Pons (tissue), 1 donor: ENCODE results near the gene TMF1.

Experiments used
- DNase-seq: peaks from one replicate; pipeline ENCODE4 v3.0.0-alpha.2; 2016; ENCODE audit warnings: low spot score

TMF1 gene, protein sequence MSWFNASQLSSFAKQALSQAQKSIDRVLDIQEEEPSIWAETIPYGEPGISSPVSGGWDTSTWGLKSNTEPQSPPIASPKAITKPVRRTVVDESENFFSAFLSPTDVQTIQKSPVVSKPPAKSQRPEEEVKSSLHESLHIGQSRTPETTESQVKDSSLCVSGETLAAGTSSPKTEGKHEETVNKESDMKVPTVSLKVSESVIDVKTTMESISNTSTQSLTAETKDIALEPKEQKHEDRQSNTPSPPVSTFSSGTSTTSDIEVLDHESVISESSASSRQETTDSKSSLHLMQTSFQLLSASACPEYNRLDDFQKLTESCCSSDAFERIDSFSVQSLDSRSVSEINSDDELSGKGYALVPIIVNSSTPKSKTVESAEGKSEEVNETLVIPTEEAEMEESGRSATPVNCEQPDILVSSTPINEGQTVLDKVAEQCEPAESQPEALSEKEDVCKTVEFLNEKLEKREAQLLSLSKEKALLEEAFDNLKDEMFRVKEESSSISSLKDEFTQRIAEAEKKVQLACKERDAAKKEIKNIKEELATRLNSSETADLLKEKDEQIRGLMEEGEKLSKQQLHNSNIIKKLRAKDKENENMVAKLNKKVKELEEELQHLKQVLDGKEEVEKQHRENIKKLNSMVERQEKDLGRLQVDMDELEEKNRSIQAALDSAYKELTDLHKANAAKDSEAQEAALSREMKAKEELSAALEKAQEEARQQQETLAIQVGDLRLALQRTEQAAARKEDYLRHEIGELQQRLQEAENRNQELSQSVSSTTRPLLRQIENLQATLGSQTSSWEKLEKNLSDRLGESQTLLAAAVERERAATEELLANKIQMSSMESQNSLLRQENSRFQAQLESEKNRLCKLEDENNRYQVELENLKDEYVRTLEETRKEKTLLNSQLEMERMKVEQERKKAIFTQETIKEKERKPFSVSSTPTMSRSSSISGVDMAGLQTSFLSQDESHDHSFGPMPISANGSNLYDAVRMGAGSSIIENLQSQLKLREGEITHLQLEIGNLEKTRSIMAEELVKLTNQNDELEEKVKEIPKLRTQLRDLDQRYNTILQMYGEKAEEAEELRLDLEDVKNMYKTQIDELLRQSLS

DNA sequence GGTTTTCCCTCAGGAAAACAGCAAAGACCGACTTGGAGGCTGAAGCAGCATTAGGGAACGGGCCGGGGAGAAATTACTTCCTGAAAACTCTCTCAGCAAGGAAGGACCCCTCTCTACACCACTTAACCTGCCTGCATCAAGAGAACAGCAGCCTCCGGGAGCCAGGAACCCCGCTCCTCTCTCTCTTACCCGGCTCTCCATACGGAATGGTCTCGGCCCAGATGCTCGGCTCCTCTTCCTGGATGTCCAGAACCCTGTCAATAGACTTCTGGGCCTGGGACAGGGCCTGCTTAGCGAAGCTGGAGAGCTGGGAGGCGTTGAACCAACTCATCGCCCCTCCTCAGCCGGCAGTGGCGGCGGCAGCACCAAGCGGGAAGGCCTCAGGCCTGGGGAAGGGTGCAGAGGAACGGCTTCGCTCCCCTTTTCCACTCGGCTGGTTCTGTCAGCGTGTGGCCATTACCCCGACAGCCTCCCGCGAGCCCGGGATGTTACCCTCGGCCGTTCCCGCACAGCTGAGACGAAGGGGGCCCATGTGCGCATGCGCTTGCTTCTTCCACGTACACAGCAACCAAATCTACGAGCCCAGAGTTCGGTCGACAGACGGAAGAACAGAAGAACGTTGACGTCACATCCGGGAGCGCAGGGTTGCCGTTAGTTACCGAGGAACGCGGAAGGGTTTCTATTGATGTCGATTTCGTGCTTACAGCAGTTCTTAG, at the start of gene TMF1:
TMF1 (minus strand) TSS at position 578 of the 716 bp plus-strand sequence; CDS start at position 331, 247 bp downstream.
- DNase-seq = peak; percentile 97

DNA sequence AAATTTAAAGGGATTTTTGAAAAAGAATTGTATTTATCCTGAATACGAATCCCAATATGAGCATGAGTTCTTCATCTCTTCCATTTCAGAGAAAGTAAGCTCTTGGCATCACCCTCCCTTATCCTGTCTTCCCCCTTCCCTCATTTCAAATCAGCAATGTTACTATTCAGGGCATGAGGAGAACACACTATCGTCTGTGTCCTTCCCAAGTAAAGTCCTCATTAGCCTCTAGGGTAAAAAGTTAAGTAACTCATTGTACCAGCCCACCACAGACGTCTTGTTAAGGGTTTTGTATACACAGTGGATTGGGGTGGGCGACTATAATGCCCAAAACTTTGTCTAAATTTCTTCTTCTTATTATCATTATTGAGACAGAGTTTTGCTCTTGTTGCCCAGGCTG, 47.4 kb upstream of the TMF1 start:
- no peak for DNase-seq

DNA sequence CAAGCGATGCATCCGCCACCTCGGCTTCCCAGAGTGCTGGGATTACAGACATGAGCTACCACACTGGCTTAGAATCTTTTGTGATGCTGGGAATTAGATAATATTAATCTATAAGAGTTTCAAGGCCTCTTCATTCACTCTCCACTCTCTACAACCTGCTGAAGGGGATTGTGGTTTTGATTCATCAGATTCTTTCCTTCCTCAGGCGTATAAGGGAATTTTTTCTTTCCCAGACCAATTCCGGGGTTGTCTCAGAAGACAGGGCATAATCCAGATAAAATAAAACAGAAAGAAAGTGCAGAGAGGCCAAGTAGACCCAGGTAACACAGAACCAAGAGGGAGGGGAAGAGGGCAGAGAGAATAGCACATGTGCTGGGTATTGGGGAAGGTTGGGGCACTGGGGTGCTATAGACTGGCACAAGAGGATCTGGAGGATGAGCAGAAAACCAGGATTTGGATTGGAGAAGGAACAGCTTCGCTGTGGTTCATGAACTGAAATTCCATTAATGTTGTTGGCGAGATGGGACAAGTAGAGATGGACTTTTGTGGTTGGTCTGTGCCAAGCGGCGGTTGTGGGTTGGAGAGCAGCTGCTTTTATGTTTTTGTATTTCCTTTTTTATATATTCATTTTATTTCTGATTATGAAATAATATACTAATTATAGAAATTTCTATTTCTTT, 45.4 kb upstream of the TMF1 start:
- DNase-seq = no peak

DNA sequence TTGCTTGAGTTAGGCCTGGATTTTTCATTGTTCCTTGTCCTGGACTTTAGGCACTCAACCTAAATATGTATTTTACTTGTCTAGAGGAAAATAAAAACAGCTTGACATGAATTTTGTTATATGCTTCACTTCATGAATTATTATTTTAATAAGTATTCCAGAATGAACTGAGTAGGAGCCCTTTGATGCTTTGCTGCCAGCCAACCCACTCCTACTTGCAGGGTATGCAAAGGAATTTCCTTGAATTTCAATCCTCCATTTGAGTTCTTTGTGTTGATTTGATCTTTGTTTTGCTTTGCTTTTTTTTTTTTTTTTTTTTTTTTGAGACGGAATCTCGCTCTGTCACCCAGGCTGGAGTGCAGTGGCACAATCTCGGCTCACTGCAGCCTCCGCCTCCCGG, 44.2 kb upstream of the TMF1 start:
- no peak for DNase-seq

DNA sequence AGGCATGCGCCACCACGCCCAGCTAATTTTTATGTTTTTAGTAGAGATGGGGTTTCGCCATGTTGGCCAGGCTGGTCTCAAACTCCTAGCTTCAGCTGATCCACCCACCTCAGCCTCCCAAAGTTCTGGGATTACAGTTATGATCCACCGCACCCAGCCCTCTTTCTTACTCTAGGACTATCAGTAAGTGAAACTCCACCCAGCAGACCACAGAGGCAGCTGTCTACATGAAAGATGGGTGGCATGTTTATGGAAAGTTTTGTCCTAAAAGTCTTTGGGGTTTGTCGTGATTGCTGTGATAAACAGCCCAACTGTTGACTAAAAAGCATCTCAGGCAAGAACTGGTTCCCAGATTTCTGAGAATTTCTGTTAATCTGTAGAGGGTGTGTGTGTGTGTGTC, 43.5 kb upstream of the TMF1 start:
- DNase-seq = no peak

DNA sequence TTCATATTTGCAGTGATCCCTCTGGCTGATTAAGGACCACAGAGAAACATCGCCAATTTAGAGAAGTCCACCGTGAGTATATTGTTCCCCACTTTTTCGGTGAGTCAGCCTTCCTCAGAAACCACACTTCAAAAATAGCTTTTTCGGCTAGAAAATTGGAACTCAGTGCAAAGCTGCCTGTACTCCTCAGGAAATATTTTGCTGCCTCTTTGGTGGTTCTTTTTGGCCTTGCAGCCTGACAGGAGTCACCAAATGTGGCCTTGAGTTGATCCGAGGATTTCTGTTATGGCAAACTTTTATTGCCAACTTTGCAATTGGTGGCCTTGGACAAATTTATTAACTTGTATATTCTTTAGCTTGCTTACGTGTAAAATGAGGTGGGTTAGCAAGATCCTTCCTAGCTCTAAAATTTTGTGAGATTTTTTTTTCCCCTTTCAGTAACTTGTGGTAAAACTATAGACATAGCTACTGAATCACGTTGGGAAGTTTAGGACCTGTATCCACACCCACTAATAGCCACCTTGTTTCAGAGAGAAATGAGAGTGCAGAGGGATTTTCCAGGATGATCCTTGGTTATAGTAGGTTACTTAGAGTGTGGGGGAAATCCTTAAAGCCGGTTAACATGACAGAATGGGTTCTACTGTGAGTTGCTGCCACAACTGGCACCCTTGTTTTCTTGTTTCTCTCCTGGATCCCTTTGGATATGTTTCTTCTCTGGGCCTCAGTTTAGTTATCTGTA, 42.5 kb upstream of the TMF1 start:
- peak; percentile 77 for DNase-seq

DNA sequence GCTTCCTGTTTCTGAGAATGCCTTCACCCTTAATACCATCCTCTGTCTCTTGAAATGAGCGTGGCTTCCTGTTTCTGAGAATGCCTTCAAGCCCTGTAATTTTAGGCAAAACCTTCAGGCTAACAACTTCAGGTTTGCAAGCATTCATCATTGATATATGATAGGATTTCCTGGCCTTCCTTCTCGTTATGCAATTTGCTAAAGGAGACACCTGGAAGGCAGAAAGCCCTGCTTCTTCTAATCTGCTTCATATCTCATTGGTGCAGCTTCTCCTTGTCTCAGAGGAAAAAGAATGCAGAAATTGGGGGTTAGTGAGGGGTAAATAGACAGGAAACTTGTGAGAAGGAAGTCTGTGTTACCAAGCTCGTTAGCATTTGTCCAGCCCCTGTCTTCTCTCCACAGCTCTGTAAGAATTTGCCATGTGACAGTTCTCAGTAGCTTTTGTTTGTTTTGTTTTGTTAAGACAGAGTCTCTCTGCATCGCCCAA, 39.9 kb upstream of the TMF1 start:
- DNase-seq = peak; percentile 96

DNA sequence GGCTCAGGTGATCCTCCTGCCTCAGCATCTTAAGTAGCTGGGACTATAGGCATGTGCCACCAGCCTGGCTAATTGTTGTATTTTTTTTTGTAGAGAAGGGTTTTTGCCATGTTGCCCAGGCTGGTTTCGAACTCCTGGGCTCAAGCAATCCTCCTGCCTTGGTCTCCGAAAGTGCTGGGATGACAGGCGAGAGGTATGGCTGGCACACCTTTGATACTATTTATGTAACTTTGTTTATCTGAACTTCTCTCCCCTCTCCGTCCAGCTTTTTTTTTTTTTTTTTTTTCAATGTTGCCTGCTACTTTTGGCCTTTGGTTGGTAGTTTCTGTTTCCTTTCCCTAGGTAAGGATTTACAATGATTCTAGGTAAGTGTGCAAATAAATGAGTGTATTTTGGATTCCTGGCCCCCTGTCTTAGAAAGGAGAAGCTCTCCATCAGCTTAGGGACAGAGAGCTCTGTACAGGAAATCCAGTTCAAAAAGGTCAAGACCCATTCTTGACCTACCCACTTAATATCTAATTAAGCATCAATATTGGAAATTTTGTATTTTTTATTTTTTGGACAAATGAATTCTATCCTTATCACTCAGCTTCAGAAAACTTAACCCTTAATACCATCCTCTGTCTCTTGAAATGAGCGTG, 39.4 kb upstream of the TMF1 start:
- no peak for DNase-seq

DNA sequence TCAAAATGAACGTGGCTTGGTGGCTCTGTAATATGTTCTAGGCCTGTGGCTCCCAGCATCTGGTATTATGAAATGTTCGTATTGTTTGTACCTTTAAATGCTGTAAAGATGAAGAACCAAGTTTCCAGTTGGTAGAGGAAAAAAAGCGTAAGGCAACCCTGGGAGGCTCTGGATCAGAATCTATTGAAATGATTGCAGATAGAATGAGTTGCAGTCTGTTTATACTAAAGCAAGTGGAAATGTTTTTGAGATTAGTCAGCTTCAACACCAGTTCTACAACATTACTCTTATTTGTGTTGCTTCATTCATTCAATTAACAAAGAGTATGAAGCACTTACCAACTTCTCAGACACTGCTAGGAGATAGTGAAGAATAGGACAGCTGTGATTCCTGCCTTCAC, 37.9 kb upstream of the TMF1 start:
- DNase-seq = no peak

DNA sequence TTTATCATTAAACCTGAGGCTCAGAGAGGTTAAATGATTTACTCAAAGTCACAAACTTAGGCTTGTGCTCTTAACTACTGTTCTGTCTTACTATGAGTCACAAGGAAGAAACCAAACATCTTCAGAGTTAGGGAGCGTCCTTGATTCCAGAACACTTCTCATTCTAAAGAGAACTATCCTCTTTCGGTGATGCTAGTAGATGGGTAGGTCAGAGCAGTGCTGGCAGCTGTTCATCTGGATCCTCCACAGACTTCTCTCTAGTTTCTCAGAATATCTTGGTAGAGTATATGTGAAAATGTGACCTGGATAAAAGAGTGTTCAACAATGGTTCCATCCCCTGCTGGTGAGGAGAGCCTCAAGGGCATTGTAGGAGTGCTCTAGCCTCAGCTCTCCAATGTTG, 35.9 kb upstream of the TMF1 start:
- peak; percentile 61 for DNase-seq

DNA sequence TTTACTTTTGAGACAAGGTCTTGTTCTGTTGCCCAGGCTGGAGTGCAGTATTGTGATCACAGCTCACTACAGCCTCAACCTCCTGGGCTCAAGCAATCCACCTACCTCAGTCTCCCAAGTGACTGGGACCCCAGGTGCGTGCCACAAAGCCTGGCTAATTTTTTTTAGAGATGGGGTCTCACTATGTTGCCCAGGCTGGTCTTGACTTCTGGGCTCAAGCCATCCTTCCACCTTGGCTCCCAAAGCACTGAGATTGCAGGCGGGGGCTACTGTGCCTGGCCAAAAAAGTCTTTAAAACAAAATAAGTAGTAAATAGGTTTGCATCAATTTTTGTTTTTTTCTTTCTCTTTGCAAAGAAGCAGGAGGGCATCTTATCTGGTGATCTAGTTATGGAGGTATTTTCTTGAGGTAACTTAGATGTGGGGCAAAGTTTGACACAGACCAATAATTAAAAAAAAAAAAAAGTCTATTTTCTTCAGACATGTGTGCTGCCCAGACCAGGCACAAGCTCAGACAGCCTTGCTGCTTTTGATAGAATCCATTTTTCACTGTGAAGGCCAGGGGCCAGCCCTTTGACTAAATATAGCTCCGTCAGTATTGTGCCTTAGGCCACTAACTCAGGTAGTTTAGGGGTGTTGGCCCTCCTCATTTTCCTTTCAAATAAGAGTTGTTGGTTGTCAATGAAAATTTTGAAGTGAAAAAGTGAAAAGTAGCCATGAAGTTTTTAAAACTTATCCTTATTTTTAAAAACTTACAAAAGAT, 35.1 kb upstream of the TMF1 start:
- DNase-seq = no peak

DNA sequence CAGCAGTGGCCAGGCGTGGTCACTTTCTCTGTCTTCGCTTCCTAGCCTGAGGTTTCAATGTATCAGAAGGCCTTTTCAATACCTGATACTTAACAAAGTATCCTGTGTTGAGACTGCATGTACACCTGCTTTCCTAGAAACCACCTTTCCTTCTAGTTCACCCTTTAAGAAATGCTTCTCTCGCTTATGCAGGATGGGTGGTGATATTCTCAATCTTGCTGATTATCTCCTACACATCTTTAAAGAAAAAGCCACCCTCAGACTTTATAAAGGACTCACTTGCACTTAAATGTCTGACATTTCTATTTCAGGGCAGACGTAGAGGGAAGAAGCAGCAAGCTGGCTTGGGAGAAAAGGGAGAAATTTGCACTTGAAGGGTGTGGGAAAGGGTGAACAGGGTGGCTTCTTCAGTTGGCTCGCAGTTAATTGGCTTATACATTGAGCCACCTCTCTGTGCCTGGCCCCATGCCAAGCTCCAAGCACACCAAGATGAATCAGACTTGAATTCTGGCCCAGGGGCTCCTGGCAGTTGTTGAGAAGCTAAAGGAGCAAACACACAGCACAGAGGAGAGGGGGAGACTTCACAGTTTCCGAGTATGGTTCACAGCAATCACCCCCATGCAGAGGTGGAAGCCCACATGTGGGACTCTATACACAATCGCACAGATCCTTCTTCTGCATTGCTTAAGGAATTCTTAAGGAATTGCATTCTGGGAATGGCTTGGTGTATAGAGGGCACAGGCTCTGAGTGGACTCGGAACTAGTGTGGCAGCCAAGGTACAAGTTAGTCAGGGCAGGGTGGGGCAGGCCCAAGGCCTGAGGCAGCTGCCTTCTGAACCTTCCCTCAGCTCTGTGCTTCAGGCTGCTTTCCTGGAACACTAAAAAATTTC, 33.9 kb upstream of the TMF1 start:
- peak; percentile 92 for DNase-seq

DNA sequence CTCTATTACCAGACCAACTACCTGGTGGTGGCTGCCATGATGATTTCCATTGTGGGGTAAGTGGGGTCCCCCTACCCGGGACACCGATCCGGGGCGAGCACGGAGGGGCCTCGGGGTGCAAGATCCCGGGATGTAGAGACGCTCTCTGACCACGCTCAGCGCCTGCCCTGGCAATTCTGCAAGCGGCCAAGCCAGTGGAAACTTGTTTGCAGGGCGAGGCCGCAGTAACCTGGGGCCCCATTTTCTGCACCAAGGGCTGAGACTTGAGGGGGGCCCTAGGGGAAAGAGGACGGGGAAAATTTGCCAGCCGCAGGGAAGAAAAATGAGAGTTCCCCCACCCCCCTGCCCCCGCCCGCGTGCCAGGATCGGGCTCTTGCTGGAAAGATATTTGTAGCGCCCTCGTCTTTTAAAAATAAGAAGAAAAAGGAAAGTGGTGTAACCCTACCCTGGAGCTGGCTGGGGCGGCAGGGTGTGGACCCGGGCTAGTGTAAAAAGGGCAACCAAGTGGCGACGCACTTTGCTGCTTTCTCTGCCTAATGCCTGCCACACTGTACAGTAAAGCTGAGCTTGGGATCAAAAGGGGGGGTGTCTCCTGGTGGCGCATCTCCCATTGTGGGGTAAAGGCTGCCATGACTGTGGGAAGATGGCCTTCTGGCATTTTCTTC, 33.2 kb upstream of the TMF1 start:
- DNase-seq = no peak

DNA sequence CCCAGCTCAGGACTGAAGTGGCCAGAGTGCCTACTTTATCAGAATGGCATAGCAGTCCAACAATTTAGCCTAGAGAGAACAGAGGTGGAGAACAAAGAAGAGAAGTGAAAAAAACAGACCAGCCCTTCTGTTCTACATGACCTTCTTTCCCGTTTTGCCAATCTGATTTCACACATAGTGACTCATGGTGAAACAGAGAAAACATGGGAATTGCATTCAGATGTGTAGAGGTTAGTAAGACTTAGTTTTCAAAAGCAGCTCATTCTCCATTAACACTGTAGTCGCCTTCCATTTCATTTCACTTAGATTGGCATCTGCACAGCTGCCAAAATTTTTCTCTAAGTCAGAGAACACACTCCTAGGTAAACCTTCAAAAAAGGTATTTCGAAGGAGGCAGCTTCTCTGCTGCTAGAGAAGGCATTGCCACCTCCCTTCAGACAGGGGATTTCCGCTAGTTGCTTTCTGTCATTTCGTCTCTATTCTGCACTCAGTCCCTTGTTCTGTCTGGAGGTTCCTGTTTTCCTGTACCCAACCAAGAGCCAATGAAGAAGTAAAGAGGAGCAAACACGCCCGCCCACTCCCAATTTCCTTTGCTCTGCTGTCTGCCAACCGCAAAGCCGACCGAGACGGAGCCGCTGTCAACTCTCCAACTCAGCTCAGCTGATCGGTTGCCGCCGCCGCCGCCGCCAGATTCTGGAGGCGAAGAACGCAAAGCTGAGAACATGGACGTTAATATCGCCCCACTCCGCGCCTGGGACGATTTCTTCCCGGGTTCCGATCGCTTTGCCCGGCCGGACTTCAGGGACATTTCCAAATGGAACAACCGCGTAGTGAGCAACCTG, 32.4 kb upstream of the TMF1 start, which contains the start of gene ARL6IP5:
ARL6IP5 (plus strand) TSS at position 612 of the 842 bp plus-strand sequence; CDS start at position 723, 111 bp downstream.
- peak; percentile 94 for DNase-seq

DNA sequence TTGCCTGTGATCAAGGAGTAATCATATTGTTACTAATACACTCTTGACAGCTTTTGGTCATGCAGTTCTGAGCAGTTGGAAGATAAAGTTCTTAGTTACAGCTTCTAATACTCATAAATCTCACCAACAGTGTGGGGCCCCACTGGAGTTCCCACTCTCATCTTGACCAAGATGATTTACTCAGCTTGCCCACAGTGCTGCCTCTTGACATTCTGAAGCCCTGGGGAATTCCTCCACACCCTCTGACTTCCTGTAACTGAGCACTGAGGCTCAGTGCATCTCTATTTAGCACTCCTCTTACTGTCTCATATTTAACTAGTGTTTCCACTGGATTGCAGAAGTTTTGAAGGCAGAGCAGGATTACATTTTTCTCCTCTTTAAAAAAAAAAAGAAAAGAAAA, 30.7 kb upstream of the TMF1 start:
- DNase-seq = peak; percentile 83

DNA sequence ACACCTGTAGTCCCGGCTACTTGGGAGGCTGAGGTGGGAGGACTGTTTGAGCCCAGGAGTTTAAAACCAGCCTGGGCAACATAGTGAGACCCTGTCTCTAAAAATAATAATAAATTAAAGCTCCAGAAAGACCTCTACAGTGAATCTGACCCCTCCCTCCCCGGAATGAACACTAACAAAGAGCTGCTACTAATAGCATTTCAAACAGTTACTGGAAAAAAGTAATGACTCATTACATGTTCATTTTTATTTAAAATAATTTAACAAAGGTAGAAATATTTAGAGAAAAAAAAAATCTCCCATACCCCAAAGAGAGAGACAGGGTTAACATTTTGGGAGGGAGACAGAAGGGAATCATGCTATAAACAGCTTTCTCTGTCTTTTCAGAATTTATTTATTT, 30.2 kb upstream of the TMF1 start:
- no peak for DNase-seq
